H1 (cell line): ENCODE results near the gene PARD3. TPM values are rescaled to one million over a fixed set of nuclear protein-coding genes. Genes with fewer than 3 reads are reported as not detected.

Experiments
- CTCF ChIA-PET: fragments of 300-600 bp; sonication (Branson Sonifier 250); formaldehyde crosslinking; loops from one replicate; lab custom pipeline; 2021; ENCODE audit not compliant: partially characterized antibody; lab: Charles Lee
- POLR2A ChIA-PET: fragments of 300-600 bp; sonication (Branson Sonifier 250); formaldehyde crosslinking; loops from one replicate; lab custom pipeline; 2021; ENCODE audit warnings: inconsistent platforms; ENCODE audit not compliant: partially characterized antibody; lab: Charles Lee
- DNase-seq, 2 experiments: peaks; one replicate each; pipeline versions ENCODE4 v3.0.0 to v3.0.0-alpha.2; 2010 to 2022; ENCODE audit warnings: low spot score in 2 of 2, low read depth in 1 of 2, mixed read lengths in 1 of 2
- FAIRE-seq: peaks from 2 replicates; lab custom pipeline; 2011; peaks lifted over from hg19 to GRCh38; lab: Jason Lieb, UNC
- H2AFZ ChIP-seq: 2 replicates; pipeline ENCODE4 v1.8.1; 2012; ENCODE audit warnings: low read length, inconsistent platforms
- H2AK5ac ChIP-seq: 2 replicates; pipeline ENCODE4 v1.6.1; 2013; ENCODE audit warnings: low read depth, low read length
- H2BK120ac ChIP-seq: replicated peaks from 2 replicates; pipeline ENCODE3; 2013; ENCODE audit warnings: low read depth, low read length, inconsistent platforms
- H2BK12ac ChIP-seq: 2 replicates; pipeline ENCODE4 v1.6.1; 2013; ENCODE audit warnings: low read depth, low read length
- H2BK15ac ChIP-seq: 2 replicates; pipeline ENCODE4 v1.6.1; 2013; ENCODE audit warnings: low read length
- H2BK20ac ChIP-seq: 2 replicates; pipeline ENCODE4 v1.6.1; 2013; ENCODE audit warnings: low read length
- H2BK5ac ChIP-seq: 2 replicates; pipeline ENCODE4 v1.6.1; 2013; ENCODE audit warnings: low read depth, low read length
- H3K14ac ChIP-seq: 2 replicates; pipeline ENCODE4 v1.6.1; 2013; ENCODE audit warnings: inconsistent platforms; ENCODE audit not compliant: insufficient read length
- H3K18ac ChIP-seq: 2 replicates; pipeline ENCODE4 v1.6.1; 2013; ENCODE audit warnings: low read length; ENCODE audit errors: extremely low read depth
- H3K23ac ChIP-seq: 2 replicates; pipeline ENCODE4 v1.6.1; 2013; ENCODE audit warnings: inconsistent platforms; ENCODE audit not compliant: insufficient read length
- H3K23me2 ChIP-seq: 2 replicates; pipeline ENCODE4 v1.6.1; 2013; ENCODE audit warnings: low read depth, low read length
- H3K27ac ChIP-seq: 2 replicates; pipeline ENCODE4 v1.6.1; 2011; ENCODE audit warnings: low read depth, low read length, inconsistent platforms
- H3K27me3 ChIP-seq, 4 experiments: replicated peaks in 1 of 4; 1 replicate in 1 of 4; 2 replicates in 3 of 4; pipeline versions ENCODE4 v1.6.1 to v1.8.1; 2011 to 2013; ENCODE audit warnings: low read length in 3 of 4, mild to moderate bottlenecking in 3 of 4, inconsistent platforms in 2 of 4, mixed read lengths in 2 of 4, moderate library complexity in 1 of 4; ENCODE audit not compliant: control insufficient read depth in 3 of 4, insufficient read depth in 3 of 4; ENCODE audit errors: extremely low read depth in 1 of 4
- H3K36me3 ChIP-seq, 4 experiments: 2 replicates each; pipeline versions ENCODE4 v1.6.1 to v1.8.1; 2011 to 2013; ENCODE audit warnings: mild to moderate bottlenecking in 4 of 4, low read length in 3 of 4, moderate library complexity in 2 of 4, control low read depth in 1 of 4, inconsistent platforms in 1 of 4; ENCODE audit not compliant: insufficient read depth in 4 of 4, control insufficient read depth in 2 of 4
- H3K4ac ChIP-seq: replicated peaks from 2 replicates; pipeline ENCODE3; 2013; ENCODE audit warnings: low read length, low read depth, mixed read lengths, inconsistent platforms; ENCODE audit not compliant: insufficient read length
- H3K4me1 ChIP-seq, 4 experiments: replicated peaks in 1 of 4; 1 replicate in 1 of 4; 2 replicates in 3 of 4; pipeline versions ENCODE4 v1.6.1 to v1.8.1; 2011 to 2013; ENCODE audit warnings: low read length in 3 of 4, inconsistent platforms in 2 of 4, mixed read lengths in 1 of 4; ENCODE audit not compliant: insufficient read depth in 4 of 4, control insufficient read depth in 3 of 4
- H3K4me2 ChIP-seq, 2 experiments: 2 replicates each; pipeline versions ENCODE4 v1.6.1 to v1.8.1; 2011 to 2013; ENCODE audit warnings: low read depth in 2 of 2, low read length in 2 of 2, control low read depth in 1 of 2, inconsistent platforms in 1 of 2, mild to moderate bottlenecking in 1 of 2; ENCODE audit not compliant: insufficient read depth in 1 of 2
- H3K4me3 ChIP-seq, 4 experiments: fragments of 200-600, 300-600 bp in 1 of 4; sonication (generic), shearing (Covaris generic), sonication (Bioruptor Twin) in 1 of 4; 2 replicates each; pipeline versions ENCODE4 v1.5.1 to v1.8.1; 2011 to 2016; ENCODE audit warnings: low read length in 4 of 4, low read depth in 3 of 4, control low read depth in 2 of 4, inconsistent platforms in 2 of 4, mild to moderate bottlenecking in 2 of 4, mixed read lengths in 1 of 4, moderate library complexity in 1 of 4; ENCODE audit not compliant: insufficient read depth in 2 of 4; ENCODE audit errors: extremely low read depth in 1 of 4
- H3K56ac ChIP-seq: replicated peaks from 2 replicates; pipeline ENCODE3; 2013; ENCODE audit warnings: low read depth, mild to moderate bottlenecking, mixed read lengths, low read length, inconsistent platforms; ENCODE audit not compliant: insufficient read length
- H3K79me1 ChIP-seq: 2 replicates; pipeline ENCODE4 v1.6.1; 2013; ENCODE audit warnings: low read depth, low read length, control low read depth
- H3K79me2 ChIP-seq, 2 experiments: 2 replicates each; pipeline versions ENCODE4 v1.6.1 to v1.8.1; 2012 to 2013; ENCODE audit warnings: low read length in 2 of 2, mild to moderate bottlenecking in 2 of 2, inconsistent platforms in 1 of 2; ENCODE audit not compliant: insufficient read depth in 2 of 2, control insufficient read depth in 1 of 2
- H3K9ac ChIP-seq, 4 experiments: replicated peaks in 1 of 4; 1 replicate in 1 of 4; 2 replicates in 3 of 4; pipeline versions ENCODE4 v1.6.1 to v1.8.1; 2011 to 2013; ENCODE audit warnings: low read depth in 3 of 4, low read length in 3 of 4, control low read depth in 2 of 4, mild to moderate bottlenecking in 2 of 4, moderate library complexity in 2 of 4, inconsistent platforms in 1 of 4; ENCODE audit errors: extremely low read depth in 1 of 4
- H3K9me3 ChIP-seq, 2 experiments: 2 replicates each; pipeline versions ENCODE4 v1.6.1 to v1.8.1; 2012 to 2013; ENCODE audit warnings: mild to moderate bottlenecking in 2 of 2, moderate library complexity in 2 of 2, control low read depth in 1 of 2, inconsistent platforms in 1 of 2, low read depth in 1 of 2, low read length in 1 of 2, mixed read lengths in 1 of 2; ENCODE audit not compliant: insufficient read depth in 2 of 2
- H4K20me1 ChIP-seq, 2 experiments: replicated peaks in 1 of 2; 2 replicates each; pipeline versions ENCODE3 to v1.8.1; 2011 to 2013; ENCODE audit warnings: inconsistent platforms in 2 of 2, low read length in 2 of 2, mild to moderate bottlenecking in 1 of 2; ENCODE audit not compliant: insufficient read depth in 2 of 2, control insufficient read depth in 1 of 2
- H4K5ac ChIP-seq: 2 replicates; pipeline ENCODE4 v1.6.1; 2013; ENCODE audit warnings: low read length, low read depth, mixed read lengths, inconsistent platforms; ENCODE audit not compliant: insufficient read length
- H4K8ac ChIP-seq: 2 replicates; pipeline ENCODE4 v1.8.0; 2013; ENCODE audit warnings: mild to moderate bottlenecking, moderate library complexity, low read length, inconsistent platforms; ENCODE audit not compliant: insufficient read depth; ENCODE audit errors: extremely low read depth
- H4K91ac ChIP-seq: replicated peaks from 2 replicates; pipeline ENCODE3; 2013; ENCODE audit warnings: low read length, mixed read lengths, inconsistent platforms; ENCODE audit not compliant: insufficient read length
- BACH1 ChIP-seq: IDR thresholded peaks from 2 replicates; pipeline ENCODE4 v1.6.1; 2012; ENCODE audit warnings: low read length, improper control_type of control experiment
- CTCF ChIP-seq, 3 experiments: IDR thresholded peaks; 1 replicate in 2 of 3; 2 replicates in 1 of 3; pipeline versions ENCODE4 v1.5.1 to v1.6.1; 2011; ENCODE audit warnings: low read length in 3 of 3, mild to moderate bottlenecking in 3 of 3, inconsistent platforms in 2 of 3, low read depth in 1 of 3, moderate library complexity in 1 of 3; ENCODE audit not compliant: insufficient read depth in 1 of 3; ENCODE audit errors: control extremely low read depth in 1 of 3
- EZH2 ChIP-seq: fragments of 200-600 bp; sonication (generic); IDR thresholded peaks from 2 replicates; pipeline ENCODE4 v1.7.1; 2012; ENCODE audit warnings: low read depth, mild to moderate bottlenecking, moderate library complexity, low read length, inconsistent platforms; ENCODE audit not compliant: severe bottlenecking
- HDAC6 ChIP-seq: IDR thresholded peaks from one replicate; pipeline ENCODE4 v1.7.1; 2012; ENCODE audit warnings: low read depth, mild to moderate bottlenecking, inconsistent platforms, low read length, moderate library complexity
- NRF1 ChIP-seq: IDR thresholded peaks from 2 replicates; pipeline ENCODE4 v1.6.1; 2011; ENCODE audit warnings: mild to moderate bottlenecking, low read depth, low read length, improper control_type of control experiment
- POLR2AphosphoS5 ChIP-seq: IDR thresholded peaks from 2 replicates; pipeline ENCODE4 v1.6.1; 2011; ENCODE audit warnings: low read depth, low read length
- SAP30 ChIP-seq: fragments of 300-600 bp; sonication (generic); IDR thresholded peaks from 2 replicates; pipeline ENCODE4 v1.7.1; 2012; ENCODE audit warnings: low read length, moderate library complexity, mild to moderate bottlenecking, inconsistent platforms; ENCODE audit not compliant: insufficient read depth, insufficient replicate concordance
- SIN3A ChIP-seq, 2 experiments: IDR thresholded peaks in 1 of 2; conservative IDR thresholded peaks in 1 of 2; 2 replicates each; pipeline ENCODE4 v1.6.1; 2011 to 2012; ENCODE audit warnings: low read length in 2 of 2, improper control_type of control experiment in 1 of 2, low read depth in 1 of 2, mild to moderate bottlenecking in 1 of 2
- SIRT6 ChIP-seq: IDR thresholded peaks from one replicate; pipeline ENCODE4 v1.7.1; 2012; ENCODE audit warnings: low read length, inconsistent platforms
- TAF7 ChIP-seq: optimal IDR thresholded peaks from 2 replicates; pipeline ENCODE3; 2011; ENCODE audit warnings: low read depth, mild to moderate bottlenecking, inconsistent platforms, low read length, moderate library complexity, borderline replicate concordance
- TBP ChIP-seq: IDR thresholded peaks from 2 replicates; pipeline ENCODE4 v1.6.1; 2011; ENCODE audit warnings: low read depth, low read length, improper control_type of control experiment
- TEAD4 ChIP-seq: IDR thresholded peaks from 2 replicates; pipeline ENCODE4 v1.6.1; 2012; ENCODE audit warnings: low read depth, low read length, inconsistent platforms, mixed read lengths
- WGBS, 2 experiments: shearing (Covaris generic) in 1 of 2; methylation state at CpG; one replicate each; pipeline versions ENCODE4 v1.1.6 to v1.1.7; 2013 to 2015; ENCODE audit warnings: low lambda C conversion rate in 2 of 2, mixed read lengths in 2 of 2, inconsistent platforms in 1 of 2, low coverage in 1 of 2, missing lambda C conversion rate in 1 of 2; ENCODE audit not compliant: insufficient replicate concordance in 2 of 2, insufficient coverage in 1 of 2, insufficient read length in 1 of 2; ENCODE audit errors: extremely low coverage in 1 of 2, missing lambda C conversion rate in 1 of 2; 5-methylcytosine and 5-hydroxymethylcytosine counted together
- polyA plus RNA-seq, 7 experiments: library from polyadenylated mRNA; depleted of rRNA in 3 of 7; stranded (reverse) in 5 of 7; unstranded in 2 of 7; fragments of >200 nt in 5 of 7; fragments of 200-250 nt in 2 of 7; gene quantifications; 1 replicate in 5 of 7; 2 replicates in 1 of 7; 4 replicates in 1 of 7; pipeline versions ENCODE4 v1.2.1 to v1.2.3, GENCODE V29; 2011 to 2013; ENCODE audit warnings: missing spikeins in 2 of 7, mixed read lengths in 2 of 7
- total RNA-seq: library from RNA; stranded (reverse); fragmentation: NEBNext Ultra II Directional; extraction: Animal tissue kit (Norgen Biotek cat#: 25700); gene quantifications from 2 replicates; pipeline ENCODE4 v1.2.1, GENCODE V29; 2021

PARD3 gene
- total and polyA plus RNA-seq, 2 of the 8 experiments (the other 6 are each of a cell fraction or from before 2014, with no cell fraction given): 19.7 to 49.1 TPM

DNA sequence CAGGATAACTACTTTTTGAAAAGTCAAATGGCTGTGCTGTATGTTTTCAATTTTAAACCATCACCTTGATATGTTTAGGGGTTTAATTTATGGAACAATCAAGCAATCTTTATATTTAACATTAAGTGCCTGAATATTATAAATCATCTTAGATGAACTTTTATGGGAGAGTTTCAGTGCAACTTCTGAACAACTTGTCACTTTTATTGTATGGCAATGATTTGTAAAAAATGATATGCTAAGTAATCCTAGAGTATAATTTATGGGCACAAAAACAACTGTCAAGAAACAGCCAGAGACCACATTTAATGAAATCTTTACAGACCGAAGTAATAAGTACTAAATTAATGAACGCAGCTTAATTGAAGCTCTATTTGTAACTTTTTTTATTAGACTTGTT, 498.9 kb downstream of the PARD3 start:
- Histone ChIP-seq H2BK120ac (no peak overlapping the region), H3K14ac (no peak overlapping the region), H3K9me3 (no peaks in the 10 kb centered on the region), H2BK15ac (no peak overlapping the region), H2AK5ac (no peak overlapping the region), H3K79me1 (no peaks in the 10 kb centered on the region), H3K23me2 (no peaks in the 10 kb centered on the region), H2AFZ (no peak overlapping the region), H2BK20ac (no peak overlapping the region), H3K18ac (no peak overlapping the region), H3K27ac (no peak overlapping the region), H3K23ac (no peak overlapping the region), H3K4ac (no peak overlapping the region), H3K4me1 (peaks cover 0 to 2% (median 0%) of the 10 kb centered on the region in 4 experiments; a peak in 1 of 7 replicates), H4K20me1 (no peaks in the 10 kb centered on the region), H3K9ac (no peak overlapping the region), H3K56ac (no peak overlapping the region), H2BK5ac (no peak overlapping the region), H2BK12ac (no peak overlapping the region), H4K91ac (no peak overlapping the region), H3K79me2 (no peaks in the 10 kb centered on the region), H3K27me3 (no peaks in the 10 kb centered on the region), H3K4me2 (no peak overlapping the region), H3K36me3 (no peaks in the 10 kb centered on the region), H4K8ac (no peak overlapping the region), H4K5ac (no peak overlapping the region), H3K4me3 (no peak overlapping the region)
- DNase-seq: no peak
- 98% methylated on average over 2 of the region's 2 CpGs; no CpG with 5 or more reads in 1 of the 2 experiments for WGBS, 2 experiments
- CTCF ChIA-PET: interaction anchor here (2.6 kb wide), 1 partner anchor 10 kb away, joined by 7 read pairs; no protein-coding TSS in a partner anchor
- POLR2A ChIA-PET: no interaction called here
- FAIRE-seq: no peak
- TF ChIP-seq SIRT6 (no peak), CTCF (IDR thresholded peaks at IDR 0.05; ENCODE audit: control extremely low read depth in 1 of 3, insufficient read depth in 1 of 3, low read depth in 1 of 3, low read length in 3 of 3) (no peak), BACH1 (no peak), TBP (no peak), TAF7 (no peak), SIN3A (conservative IDR thresholded peaks at IDR 0.05 in 1 of 2, IDR thresholded peaks at IDR 0.05 in 1 of 2; ENCODE audit: low read depth in 1 of 2, low read length in 2 of 2) (no peak), NRF1 (no peak), SAP30 (no peak), TEAD4 (no peak), POLR2AphosphoS5 (no peak), EZH2 (no peak), HDAC6 (no peak)
